CD4-positive, alpha-beta T cell treated with Interleukin-10 for 1 hour (primary cell): ENCODE results near the gene PCNX3.

Experiments used
- DNase-seq: peaks from one replicate; pipeline ENCODE4 v3.0.0-alpha.2; 2020

PCNX3 gene

DNA sequence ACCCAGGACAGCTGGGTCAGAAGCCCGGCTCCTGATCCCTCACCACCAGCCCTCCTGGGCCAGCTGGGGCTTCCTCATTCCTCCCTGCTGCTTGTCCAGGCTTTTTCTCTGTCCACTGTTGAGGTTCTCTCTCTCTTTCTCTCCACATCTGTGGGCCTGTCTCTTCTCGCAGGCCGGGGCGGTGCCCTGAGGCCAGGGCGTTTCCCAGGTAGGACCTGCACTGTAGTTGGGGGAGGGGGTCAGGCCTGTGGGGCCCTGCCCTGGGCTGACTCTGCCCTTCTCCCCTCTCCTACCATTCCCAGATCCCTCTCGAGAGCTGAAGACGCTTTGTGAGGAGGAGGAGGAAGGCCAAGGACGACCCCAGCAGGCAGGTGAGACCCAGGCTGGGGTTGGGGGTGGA, 34.8 kb upstream of the PCNX3 start:
- DNase-seq: no peak

DNA sequence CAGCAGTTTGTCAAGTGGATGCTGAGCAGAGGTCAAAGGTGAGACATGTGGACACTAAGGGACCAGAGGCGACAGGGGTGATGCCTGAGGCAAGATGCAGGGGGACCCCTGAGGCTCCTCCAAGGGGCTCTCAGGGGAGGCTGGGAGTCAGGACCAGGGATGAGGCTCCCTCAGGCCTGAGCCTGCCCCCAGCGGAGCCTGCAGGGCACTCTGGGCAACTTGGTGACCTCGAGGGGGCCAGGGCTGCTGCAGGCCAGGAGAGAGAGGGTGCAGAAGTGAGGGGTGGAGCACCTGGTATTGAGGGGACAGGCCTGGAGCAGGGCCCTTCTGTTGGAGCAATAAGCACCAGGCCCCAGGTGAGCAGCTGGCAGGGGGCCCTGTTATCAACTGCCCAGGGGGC, 33.6 kb upstream of the PCNX3 start:
- no peak for DNase-seq

DNA sequence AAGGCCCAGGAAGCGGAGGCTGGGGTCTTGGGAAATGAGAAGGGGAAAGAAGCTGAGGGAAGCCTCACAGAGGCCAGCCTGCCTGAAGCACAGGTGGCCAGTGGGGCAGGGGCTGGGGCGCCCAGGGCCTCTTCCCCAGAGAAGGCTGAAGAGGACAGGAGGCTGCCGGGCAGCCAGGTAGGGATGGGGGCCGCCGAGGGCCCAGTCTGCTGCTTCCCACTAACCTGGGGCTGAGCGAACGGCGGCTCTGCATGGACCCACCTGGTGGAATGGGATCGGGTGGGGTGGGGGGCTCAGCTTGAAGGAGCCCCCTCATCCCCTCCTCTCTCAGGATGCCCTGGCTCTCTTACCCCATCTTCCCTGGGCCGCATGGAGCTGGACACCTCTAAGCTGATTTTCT, 32.0 kb upstream of the PCNX3 start:
- DNase-seq: no peak

DNA sequence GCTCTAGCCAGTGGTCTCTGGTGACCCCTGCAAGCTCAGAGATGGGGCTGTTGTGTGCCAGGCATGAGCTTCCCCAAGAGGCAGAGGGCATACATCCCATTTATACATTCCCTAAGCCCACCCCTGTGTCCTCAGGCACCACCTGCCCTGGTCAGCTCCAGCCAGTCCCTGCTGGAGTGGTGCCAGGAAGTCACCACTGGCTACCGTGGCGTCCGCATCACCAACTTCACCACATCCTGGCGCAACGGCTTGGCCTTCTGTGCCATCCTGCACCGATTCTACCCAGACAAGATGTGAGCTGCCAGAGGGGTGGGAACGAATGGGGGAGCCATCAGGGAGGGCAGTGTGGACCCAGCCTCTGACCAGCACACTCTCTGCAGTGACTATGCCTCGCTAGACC, 31.5 kb upstream of the PCNX3 start:
- DNase-seq: no peak

DNA sequence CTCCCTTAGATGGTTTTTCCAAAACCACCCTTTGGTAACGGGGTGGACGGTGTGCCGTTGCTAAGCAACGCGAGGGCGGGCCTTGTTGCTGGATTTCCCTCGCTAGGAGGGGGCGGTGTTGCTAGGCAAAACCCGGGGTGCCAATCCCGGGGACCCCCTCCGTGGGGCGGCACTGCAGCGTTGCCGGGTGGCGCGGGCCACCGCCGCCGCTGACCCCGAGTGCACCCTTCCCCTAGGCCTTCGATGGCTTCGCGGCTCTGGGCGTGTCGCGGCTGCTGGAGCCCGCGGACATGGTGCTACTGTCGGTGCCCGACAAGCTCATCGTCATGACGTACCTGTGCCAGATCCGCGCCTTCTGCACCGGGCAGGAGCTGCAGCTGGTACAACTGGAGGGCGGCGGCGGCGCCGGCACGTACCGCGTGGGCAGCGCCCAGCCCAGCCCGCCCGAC, 30.8 kb upstream of the PCNX3 start:
- no peak for DNase-seq

DNA sequence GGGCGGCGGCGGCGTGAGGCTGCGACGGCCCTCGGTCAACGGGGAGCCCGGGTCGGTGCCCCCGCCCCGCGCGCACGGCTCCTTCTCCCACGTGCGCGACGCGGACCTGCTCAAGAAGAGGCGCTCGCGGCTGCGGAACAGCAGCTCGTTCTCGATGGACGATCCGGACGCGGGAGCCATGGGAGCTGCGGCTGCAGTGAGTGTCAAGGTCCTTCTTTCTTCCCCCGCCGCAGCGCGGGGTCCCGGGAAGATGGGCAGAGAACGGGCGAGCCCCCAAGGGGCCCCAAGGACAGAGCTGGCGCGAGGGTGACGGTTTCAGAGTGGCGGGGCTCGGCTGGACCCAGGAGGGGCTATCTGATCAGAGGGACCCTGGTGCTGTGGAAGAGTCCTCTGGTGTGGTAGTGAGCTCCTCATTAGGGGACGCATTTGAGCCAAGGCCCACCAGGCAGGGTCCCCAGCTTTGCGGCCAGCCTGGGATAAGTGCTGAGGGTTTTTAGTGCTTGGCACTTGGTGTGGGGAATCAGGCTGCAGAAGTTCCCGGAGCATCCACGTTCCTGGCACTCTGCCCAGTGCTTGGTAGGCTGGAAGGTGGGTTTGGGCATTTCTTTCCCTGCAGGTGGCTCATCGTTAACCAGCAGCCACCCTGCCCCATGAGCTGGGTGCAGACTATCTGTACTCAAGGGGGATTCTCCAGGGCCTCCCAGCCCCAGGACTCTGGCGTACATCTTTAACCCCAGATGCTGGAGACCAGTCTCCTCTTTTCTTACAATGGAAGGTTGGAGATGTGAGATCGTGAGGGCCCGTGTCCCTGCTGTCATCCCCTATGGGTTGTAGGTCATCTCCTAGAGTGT, 30.0 kb upstream of the PCNX3 start:
- DNase-seq: no peak

DNA sequence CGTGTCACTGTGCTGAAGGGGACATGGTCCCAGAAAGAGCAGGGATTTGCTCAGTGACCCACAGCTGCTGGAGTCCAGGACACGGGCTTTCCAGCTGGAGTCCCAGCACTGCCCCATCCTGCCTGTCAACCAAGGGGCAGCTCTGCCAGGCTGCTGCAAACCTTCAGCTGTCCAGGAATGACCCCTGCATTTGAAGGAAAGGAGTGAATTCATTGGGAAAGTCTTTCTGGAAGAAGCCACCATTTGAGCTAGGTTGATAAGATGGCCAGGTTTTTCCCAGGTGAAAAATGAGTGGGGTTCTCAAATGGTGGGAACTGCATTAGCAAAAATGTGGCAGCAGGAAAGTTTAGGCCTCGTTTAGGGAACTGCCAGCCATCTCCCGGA, 29.3 kb upstream of the PCNX3 start:
- DNase-seq: no peak

DNA sequence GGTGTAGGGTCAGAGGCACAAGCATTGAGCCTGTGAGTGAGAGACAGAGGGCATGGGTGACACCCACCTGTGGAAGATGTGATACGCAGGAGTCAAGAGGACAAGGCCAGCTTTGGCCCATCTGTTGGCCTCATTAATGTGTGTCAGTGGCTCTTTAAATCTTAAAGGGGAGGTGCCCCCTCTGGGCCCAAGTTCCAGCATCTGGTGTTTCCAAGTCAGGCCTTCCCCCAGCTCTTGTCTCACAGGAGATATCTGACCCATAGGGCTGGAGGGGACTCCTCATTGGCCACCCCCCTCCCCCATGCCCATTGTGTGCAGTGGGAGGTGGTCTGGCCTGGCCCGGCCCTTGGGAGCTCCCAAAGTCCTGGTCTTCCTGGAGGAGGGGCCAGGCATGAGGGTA, 28.9 kb upstream of the PCNX3 start:
- no peak for DNase-seq

DNA sequence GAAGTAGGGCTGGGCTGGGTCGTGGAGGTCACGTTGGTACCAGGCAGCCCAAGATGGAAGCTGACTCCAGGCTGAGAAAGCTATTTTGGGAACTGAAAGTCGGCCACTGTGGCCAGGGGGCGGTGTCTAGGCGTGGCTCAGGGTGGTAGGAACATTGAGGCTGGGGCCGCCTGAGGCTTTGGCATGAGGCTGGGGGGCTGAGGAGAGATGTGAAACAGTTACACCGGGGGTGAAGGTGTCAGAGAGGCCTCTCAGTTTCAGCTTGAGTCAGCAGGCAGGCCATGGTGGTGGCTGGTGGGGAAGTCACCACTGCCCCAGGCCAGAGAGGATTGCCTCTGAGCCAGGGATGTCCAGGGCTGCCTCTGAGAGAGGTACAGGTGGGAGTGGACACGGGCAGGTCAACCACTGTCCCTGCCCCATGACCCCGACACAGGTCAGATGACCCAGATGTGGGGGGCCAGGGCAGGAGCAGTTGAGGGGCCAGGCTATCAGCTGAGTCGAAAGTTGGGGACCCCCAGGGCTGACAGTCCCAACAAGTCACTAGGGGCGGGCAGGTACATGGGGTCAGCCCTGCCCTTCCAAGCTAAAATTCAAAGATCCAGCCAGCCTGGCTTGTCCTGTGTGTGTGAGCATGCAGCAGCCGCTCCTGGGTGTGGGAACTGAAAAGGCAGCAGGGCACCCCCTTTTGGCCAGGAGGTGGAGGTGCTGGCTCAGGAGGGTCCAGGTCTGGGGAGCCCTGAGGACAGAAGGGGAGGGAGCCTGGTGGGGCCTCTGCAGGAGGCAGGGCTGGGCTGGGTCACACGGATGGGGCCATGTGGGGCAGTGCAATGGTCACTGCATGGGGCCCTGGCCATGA, 27.1 kb upstream of the PCNX3 start:
- peak; percentile 85 for DNase-seq

DNA sequence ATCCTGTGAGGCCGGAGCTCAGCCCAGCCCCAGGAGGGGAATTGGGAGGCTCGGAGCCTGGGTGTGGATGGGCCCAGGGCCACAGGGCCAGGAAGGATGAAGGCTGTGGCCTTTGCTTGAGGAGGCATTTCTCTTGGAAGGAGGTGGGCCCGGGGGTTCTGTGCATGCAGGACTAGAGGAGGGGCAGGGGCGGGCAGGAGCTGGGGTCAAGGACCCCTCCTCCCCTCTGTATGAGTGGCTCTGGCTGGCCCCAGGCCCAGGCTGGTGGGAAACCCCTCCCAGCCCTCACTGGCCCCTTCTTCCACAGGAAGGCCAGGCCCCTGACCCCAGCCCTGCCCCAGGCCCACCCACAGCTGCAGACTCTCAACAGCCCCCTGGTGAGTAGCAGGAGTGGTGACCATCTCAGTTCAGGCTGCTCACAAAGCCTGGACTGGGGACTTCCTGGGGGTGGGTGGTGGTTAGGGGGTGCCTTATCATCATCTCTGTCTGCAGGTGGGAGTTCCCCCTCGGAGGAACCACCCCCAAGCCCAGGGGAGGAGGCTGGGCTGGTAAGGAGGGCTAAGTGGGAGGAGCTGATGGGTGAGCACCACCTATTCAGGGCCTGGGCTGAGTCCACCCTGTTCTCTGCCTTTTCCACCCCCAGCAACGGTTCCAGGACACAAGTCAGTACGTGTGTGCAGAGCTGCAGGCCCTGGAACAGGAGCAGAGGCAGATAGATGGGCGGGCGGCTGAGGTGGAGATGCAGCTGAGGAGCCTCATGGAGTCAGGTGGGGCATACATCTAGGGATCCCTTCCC, 25.9 kb upstream of the PCNX3 start:
- peak; percentile 50 for DNase-seq

DNA sequence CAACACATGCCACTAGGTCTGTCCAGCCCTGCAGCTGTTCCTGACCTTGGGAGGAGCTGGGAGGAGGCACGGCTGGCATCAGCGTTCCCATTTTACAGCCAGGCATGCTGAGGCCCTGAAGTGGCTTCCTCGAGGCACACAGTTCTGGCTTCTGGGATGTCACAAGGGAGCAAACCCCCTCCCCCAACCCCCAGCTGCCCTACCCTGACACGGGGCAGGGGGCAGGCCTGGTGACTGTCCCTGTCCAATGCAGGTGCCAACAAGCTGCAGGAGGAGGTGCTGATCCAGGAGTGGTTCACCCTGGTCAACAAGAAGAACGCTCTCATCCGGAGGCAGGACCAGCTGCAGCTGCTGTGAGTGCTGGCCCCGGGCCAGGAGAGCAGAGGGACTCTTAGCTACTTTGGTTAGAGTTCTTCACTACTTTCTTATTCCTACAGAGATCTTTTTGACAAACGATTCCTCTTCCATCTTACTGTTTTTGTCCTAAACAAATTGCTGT, 25.3 kb upstream of the PCNX3 start:
- no peak for DNase-seq

DNA sequence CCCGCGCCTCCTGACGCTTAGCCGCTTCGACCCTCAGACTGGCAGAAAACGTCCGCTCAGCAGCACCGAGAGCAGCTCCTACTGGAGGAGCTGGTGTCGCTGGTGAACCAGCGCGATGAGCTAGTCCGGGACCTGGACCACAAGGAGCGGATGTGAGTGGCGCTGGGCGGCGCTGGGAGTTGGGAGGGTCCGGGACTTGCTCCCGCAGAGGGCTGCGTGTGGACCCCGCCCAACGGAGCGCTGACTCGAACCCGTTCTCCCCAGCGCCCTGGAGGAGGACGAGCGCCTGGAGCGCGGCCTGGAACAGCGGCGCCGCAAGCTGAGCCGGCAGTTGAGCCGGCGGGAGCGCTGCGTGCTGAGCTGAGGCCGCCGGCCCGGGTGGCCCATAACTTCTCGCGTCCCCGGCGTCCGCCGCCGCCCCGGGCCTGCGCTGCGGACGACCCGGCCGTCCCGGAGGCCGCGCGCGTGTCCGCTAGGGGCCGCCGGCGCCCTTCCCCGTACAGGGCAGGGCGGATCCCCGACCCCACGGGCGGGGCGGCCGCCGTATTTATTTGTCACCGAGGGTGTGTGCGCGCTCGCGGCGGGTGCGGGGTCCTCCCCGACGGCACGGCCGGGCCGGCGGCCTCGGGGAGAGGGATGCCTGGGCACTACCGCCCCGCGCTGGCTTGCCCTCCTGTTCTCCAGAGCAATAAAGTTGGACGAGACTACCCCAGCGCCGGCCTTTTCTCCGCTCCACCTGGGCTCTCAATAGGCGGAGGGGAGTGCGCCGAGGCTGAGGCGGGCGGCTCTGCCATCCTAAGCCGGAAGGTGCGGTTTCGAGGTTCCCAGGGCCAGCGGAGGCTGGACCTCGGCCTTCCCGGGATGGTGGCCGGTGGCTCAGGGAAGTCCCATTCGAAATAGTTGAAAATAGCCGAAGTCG, 23.4 kb upstream of the PCNX3 start:
- no peak for DNase-seq

DNA sequence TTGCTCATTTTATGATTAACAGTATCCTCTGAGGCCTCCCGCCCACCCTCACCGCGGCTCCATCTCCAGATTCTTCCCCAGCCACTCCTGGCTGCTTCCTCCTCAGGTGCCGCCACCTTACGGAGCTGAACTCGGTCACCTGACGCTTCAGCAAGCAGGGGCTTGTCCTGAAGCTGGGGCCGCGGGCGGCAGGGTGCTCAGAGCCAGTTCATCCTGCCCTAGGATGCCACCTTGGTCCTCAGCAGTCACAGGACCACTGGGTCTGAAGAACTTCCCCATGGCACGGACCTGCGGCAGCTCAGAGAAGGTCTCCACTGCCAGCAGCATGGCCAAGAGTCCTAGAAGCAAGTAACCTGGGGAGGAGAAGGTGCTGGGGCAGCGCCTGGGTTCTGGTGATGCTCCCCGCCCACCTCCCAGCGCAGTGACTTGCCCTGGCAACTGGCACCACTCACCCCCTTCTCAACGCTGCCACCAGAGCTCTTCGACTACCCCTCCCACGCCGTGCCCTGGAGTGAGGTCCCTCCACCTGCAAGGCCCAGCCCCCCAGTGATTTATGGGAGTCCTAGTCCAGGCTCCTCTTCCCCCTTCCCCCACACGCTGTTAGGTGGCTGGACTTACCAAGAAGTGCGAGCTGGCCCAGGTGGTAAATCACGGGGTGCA, 22.6 kb upstream of the PCNX3 start:
- no peak for DNase-seq

DNA sequence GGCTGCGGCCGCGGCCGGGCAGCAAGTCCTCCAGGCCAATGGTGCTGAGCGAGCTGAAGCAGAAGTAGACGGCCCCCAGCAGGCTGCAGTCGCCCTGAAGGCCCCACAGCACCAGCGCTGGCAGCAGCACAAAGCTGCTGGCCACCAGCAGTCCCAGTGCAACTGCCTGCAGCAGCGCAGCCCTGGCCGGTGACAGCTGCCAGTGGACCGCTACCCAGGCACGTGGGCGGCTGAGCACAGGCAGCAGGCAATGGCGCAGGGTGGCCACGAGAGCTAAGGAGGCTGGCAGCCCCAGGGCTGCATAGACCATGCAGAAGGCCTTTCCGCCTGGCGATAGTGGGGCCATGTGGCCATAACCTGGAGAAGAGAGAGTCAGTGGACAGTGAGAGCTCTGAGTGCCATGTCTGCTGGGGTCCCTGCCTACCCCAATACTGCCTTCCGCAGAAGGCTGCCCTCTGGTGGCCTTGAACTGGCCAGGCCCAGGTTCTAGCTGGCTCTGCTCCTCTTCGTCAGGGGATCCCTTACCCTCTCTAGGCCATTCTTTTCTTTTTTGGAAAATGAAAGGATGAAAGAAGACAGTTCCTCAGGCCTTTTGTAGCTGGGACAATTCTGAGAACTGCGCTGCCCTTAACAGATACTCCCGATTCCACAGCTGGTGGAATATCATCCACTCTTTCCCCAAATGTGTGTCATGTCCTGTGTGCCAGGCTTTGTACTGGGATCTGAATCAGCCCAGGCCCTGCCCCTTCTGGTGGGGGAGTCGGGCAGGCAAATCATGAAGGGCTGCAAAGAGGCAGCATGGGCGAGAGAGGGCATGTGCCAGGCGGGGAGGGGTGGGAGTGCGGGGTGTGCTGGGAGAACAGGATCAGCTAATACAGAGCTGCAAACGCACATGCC, 21.8 kb upstream of the PCNX3 start:
- DNase-seq: peak; percentile 61

DNA sequence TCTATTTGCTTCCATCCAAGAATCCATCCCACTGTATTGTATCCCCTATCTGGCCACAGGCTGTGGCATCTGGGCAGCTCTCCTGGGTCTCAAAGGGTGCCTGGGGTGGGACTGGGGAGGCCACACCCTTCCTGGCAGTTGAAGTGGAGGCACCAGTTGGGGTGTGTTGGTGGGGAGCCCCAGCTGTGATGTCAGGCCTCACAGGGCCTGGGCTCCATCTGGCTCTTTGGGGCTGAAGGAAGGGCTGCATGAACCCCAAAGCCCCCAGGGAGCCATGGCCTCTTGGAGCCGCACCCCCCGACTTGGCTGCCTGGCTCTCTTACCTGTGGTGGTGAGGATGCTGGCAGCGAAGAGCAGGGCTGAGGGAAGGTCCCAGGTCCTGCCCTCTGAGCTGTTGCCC, 20.4 kb upstream of the PCNX3 start:
- no peak for DNase-seq

DNA sequence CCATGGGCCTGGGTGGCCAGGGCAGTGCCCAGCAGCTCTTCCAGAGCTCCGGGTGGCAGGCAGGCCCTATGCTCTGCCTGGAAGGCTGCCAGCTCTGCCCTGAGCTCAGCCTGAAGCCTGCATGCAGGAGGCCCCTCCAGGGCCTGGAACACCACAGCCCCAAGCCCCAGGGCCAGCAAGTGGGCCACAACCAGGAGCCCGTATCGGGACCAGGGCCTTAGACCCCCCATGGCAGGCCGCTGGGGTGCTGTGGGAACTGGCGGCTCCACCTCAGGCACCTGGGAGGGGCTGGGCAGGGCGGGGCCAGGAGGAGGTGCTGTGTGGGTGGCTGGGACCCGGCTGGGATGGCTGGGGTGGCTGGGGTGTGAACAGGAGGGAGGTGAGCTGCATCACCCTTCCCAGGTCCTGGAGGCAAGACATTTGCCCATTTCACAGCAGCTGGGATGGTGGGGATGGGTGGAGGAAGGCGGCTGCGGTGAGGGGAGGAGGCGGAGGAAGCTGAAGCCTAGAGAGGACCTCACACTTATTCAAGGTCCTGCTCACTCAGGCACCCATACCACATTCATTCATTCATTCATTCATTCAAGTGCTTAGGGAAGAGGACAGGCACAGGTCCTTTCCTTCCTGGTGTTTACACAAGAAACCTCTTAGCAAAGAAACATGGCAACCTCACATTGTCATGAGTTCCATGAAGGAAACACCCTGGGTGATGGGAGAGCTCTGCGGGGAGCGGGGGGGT, 19.9 kb upstream of the PCNX3 start, which contains the start of gene KCNK7:
TSS of gene KCNK7 (minus strand) at position 258 of the 739 bp plus-strand sequence. CDS start at position 230, 28 bp downstream.
- no peak for DNase-seq

DNA sequence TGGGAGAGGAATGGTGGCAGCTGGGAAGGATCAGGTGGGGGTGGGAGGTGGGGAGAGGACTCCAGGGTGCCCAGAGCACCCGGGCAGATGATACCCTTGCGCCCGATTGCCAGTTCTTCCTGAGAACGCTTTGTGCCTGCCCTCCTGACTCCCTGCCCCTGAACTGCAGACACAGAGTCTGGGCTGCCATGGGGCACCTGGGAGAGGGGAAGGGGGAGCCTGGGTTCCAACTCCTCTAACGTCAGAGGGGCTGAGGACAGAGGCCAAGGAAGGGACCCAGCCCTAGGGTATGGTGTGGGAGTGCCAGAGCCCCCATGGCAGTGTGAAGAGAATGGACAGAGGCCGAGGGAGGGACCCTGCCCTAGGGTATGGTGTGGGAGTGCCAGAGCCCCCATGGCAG, 19.1 kb upstream of the PCNX3 start:
- DNase-seq: no peak

DNA sequence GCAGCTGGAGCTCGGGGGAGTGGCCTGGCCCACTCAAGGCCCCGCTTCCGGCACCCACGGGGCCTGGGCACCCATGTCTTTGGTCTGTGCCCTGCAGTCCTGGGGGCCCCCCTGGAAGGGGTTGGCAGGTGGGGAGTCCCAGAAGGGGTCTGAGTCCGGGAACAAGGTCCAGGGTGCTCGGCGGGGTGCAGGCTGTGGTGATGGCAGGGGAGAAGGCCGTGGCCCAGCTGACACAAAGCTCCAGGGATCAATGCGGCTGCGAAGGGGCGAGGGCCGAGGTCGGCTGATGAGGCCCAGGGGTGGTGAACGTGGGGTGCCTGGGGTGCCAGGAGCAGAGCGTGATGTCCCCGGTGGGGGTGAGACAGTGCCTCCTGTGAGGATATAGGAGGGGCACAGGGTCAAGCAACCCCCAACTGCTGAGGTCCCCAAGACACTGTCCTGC, 17.3 kb upstream of the PCNX3 start:
- no peak for DNase-seq

DNA sequence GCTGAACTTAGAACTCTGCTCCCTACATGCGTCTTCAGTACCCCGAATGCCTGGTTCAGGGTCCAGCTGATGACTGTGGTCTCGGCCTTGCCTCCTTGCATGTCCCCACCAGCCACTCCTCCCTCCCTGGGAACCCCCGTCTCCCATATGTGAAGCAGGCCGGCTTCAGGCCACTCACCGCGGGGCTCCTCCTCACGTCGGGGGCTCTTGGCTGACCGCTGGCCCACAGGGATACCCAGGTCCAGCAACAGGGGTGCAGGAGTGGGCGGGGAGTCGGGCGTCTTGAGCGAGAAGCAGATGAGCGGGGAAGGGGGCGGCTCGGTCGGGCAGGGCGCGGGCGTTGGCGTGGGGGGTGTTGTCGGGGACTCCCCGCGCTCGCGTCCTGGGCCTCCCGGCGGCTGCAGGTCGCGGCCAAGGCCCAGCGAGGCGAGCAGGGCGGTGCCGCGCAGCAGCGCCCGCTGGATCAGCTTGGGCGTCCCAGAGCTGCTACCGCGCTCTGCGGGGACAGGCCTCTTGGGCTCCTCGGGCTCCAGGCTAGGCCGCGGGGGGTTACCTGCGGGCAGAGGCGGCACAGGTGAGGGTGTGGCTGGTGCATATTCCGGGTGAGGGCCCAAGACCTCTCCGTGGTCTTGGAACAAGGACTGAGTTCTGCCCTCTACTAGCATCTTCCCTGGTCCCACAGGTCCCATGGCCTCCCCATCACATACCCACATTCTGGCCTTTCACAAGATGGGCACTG, 16.2 kb upstream of the PCNX3 start:
- no peak for DNase-seq
